Right lobe of liver (tissue), 6 donors: Measurements from ENCODE around the gene C15orf62. TPM values are rescaled to one million over a fixed set of nuclear protein-coding genes. Genes with fewer than 3 reads are reported as not detected.

Experiments used
- ATAC-seq, 4 donors: fragments of 200-7000 bp; cut with Tn5 transposase; one replicate each; pipeline ENCODE4 v1.9.1; 2020; ENCODE audit warnings: mild to moderate bottlenecking in 4 of 4, moderate library complexity in 4 of 4
- DNase-seq, 3 donors: peaks; one replicate each; pipeline ENCODE4 v3.0.0-alpha.2; 2020
- H3K27ac ChIP-seq, 3 donors: fragments of 200-600 bp; one replicate each; pipeline ENCODE4 v1.8.0; 2022
- H3K27me3 ChIP-seq, 2 donors: fragments of 200-600 bp; one replicate each; pipeline ENCODE4 v1.8.0; 2022
- H3K36me3 ChIP-seq, 4 donors: fragments of 200-600 bp; sonication (generic) in 1 of 4; one replicate each; pipeline versions ENCODE4 v1.5.1 to v1.8.0; 2017 to 2022; ENCODE audit warnings: control low read depth in 1 of 4
- H3K4me1 ChIP-seq, 4 donors: fragments of 200-600 bp; sonication (generic) in 1 of 4; one replicate each; pipeline versions ENCODE4 v1.5.1 to v1.8.0; 2017 to 2022; ENCODE audit warnings: control low read depth in 1 of 4
- H3K4me3 ChIP-seq, 3 donors: fragments of 200-600 bp; one replicate each; pipeline ENCODE4 v1.8.0; 2022
- H3K9me3 ChIP-seq, 4 donors: fragments of 200-600 bp; sonication (generic) in 1 of 4; one replicate each; pipeline versions ENCODE4 v1.5.1 to v1.8.0; 2017 to 2022; ENCODE audit warnings: control low read depth in 1 of 4
- CTCF ChIP-seq, 4 donors: fragments of 200-600 bp in 3 of 4; fragments of 450-650 bp in 1 of 4; IDR thresholded peaks; one replicate each; pipeline versions ENCODE4 v1.5.1 to v1.8.0; 2016 to 2022; ENCODE audit warnings: antibody characterized with exemption in 4 of 4, mild to moderate bottlenecking in 2 of 4
- POLR2A ChIP-seq: fragments of 450-650 bp; IDR thresholded peaks from one replicate; pipeline ENCODE4 v1.6.1; 2017; ENCODE audit warnings: antibody characterized with exemption, mild to moderate bottlenecking
- WGBS: methylation state at CpG from one replicate; pipeline ENCODE4 v1.1.6; 2018; ENCODE audit warnings: low coverage, low lambda C conversion rate; ENCODE audit not compliant: insufficient coverage; ENCODE audit errors: missing lambda C conversion rate; 5-methylcytosine and 5-hydroxymethylcytosine counted together
- intact Hi-C, 2 donors: fragments of 100-400 bp; cut with DNase I; formaldehyde crosslinking; loops; one replicate each; pipeline versions ENCODE4 v1.11.2 to v1.14.1; 2022
- total RNA-seq, 6 experiments: library from RNA; depleted of rRNA in 2 of 6; stranded (reverse); fragments of >200 nt in 2 of 6; fragmentation: NEBNext Ultra II Directional in 3 of 6; extraction: Animal tissue kit (Norgen Biotek cat#: 25700) in 3 of 6; gene quantifications; one replicate each; pipeline versions ENCODE4 v1.1.0 to v1.2.4, GENCODE V29; 2016 to 2023
- donor health status: DM: no; HTN: yes; CAD: no.
- donor health status: DM: no; HTN: no; CAD: no.
- donor health status: DM: no; HTN: no; CAD: no.
- donor health status: DM: no; HTN: yes; CAD: no.
- donor health status: DM: no; HTN: yes; CAD: no.

Gene C15orf62
- total RNA-seq, 6 experiments from 2014 or later: 0.51 to 1.6 (median 0.83) TPM

GRCh38 chr15:40785164-40785563 lies 15.4 kb downstream of the C15orf62 start:
- WGBS: 56% methylated on average over 3 of the region's 3 CpGs
- TF ChIP-seq POLR2A (no peak), CTCF (IDR thresholded peaks at IDR 0.05) (peak; percentile 8 to 36 (median 28))
- peak in 3 of 4 donors; percentile 18 to 42 (median 36) for ATAC-seq

GRCh38 chr15:40785814-40786213 lies 16.0 kb downstream of the C15orf62 start:
- TF ChIP-seq CTCF (IDR thresholded peaks at IDR 0.05) (no peak), POLR2A (no peak)
- Histone ChIP-seq H3K27me3 (no peaks in the 10 kb centered on the region), H3K9me3 (no peaks in the 10 kb centered on the region), H3K4me1 (peaks cover 0 to 19% (median 7%) of the 10 kb centered on the region in 4 donors), H3K4me3 (no peak overlapping the region), H3K27ac (peak overlapping the region in 2 of 3 donors; percentile 13 to 31), H3K36me3 (no peaks in the 10 kb centered on the region)
- ATAC-seq (peak in 1 of 4 donors; percentile 17), DNase-seq (peak in 1 of 3 donors; percentile 2)
- intact Hi-C loops: no loop called here
- WGBS: 59% methylated on average over 2 of the region's 2 CpGs

More at GRCh38 chr15:40785164-40785563, 15.4 kb downstream of the C15orf62 start:
- H3K36me3 ChIP-seq: no peaks in the 10 kb centered on the region
- H3K4me3 ChIP-seq: no peak overlapping the region
- intact Hi-C loops: no loop called here
- H3K27ac ChIP-seq: peak overlapping the region in 2 of 3 donors; percentile 5 to 31
- H3K4me1 ChIP-seq: peaks cover 0 to 19% (median 7%) of the 10 kb centered on the region in 4 donors
- H3K9me3 ChIP-seq: no peaks in the 10 kb centered on the region
- DNase-seq: no peak
- no peaks in the 10 kb centered on the region for H3K27me3 ChIP-seq

- H3K27ac ChIP-seq: no peak overlapping the region
- H3K4me3 ChIP-seq: no peak overlapping the region
- WGBS: 48% methylated on average over 2 of the region's 4 CpGs
- DNase-seq: peak in 1 of 3 donors; percentile 23
- H3K27me3 ChIP-seq: no peaks in the 10 kb centered on the region
- intact Hi-C loops: no loop called here
- TF ChIP-seq CTCF (IDR thresholded peaks at IDR 0.05) (no peak), POLR2A (no peak)
- no peaks in the 10 kb centered on the region for H3K36me3 ChIP-seq
- no peaks in the 10 kb centered on the region for H3K9me3 ChIP-seq
- peaks cover 0 to 22% (median 8%) of the 10 kb centered on the region in 4 donors for H3K4me1 ChIP-seq
- ATAC-seq: peak in 1 of 4 donors; percentile 21
Observed at GRCh38 chr15:40787344-40787841, 17.6 kb downstream of the C15orf62 start.

- intact Hi-C loops: no loop called here
- ATAC-seq (no peak), DNase-seq (peak in 1 of 3 donors; percentile 34)
- H3K27me3 ChIP-seq: no peaks in the 10 kb centered on the region
- TF ChIP-seq POLR2A (no peak), CTCF (IDR thresholded peaks at IDR 0.05) (no peak)
- H3K4me3 ChIP-seq: no peak overlapping the region
- peaks cover 0 to 22% (median 11%) of the 10 kb centered on the region in 4 donors for H3K4me1 ChIP-seq
- H3K9me3 ChIP-seq: no peaks in the 10 kb centered on the region
- no peaks in the 10 kb centered on the region for H3K36me3 ChIP-seq
- H3K27ac ChIP-seq: no peak overlapping the region
- WGBS: no CpG with 5 or more reads among the region's 6 CpGs
Observed at GRCh38 chr15:40787991-40788390, 18.2 kb downstream of the C15orf62 start.
